Stomach smooth muscle (tissue), 2 donors: ENCODE data around the gene TLE1.
A peak's percentile ranks its signal among the peaks of the same experiment; 100 is the strongest.

Experiments used
- H3K27ac ChIP-seq: one replicate; pipeline ENCODE4 v1.7.0; 2013; ENCODE audit warnings: mild to moderate bottlenecking, low read length, inconsistent platforms
- H3K27me3 ChIP-seq, 2 donors: one replicate each; pipeline ENCODE4 v1.7.0; 2013; ENCODE audit warnings: low read length in 2 of 2; ENCODE audit not compliant: insufficient read depth in 2 of 2, control insufficient read depth in 1 of 2
- H3K36me3 ChIP-seq, 2 donors: one replicate each; pipeline ENCODE4 v1.7.0; 2013; ENCODE audit warnings: low read length in 2 of 2; ENCODE audit not compliant: control insufficient read depth in 2 of 2, insufficient read depth in 2 of 2
- H3K4me1 ChIP-seq: one replicate; pipeline ENCODE4 v1.7.0; 2013; ENCODE audit warnings: low read length; ENCODE audit not compliant: control insufficient read depth, insufficient read depth
- H3K4me3 ChIP-seq, 2 donors: one replicate each; pipeline ENCODE4 v1.7.0; 2013; ENCODE audit warnings: low read length in 2 of 2
- H3K9ac ChIP-seq, 2 donors: one replicate each; pipeline ENCODE4 v1.7.0; 2013; ENCODE audit warnings: low read length in 2 of 2, mild to moderate bottlenecking in 1 of 2
- H3K9me3 ChIP-seq, 2 donors: one replicate each; pipeline ENCODE4 v1.7.0; 2013; ENCODE audit warnings: low read length in 2 of 2; ENCODE audit not compliant: control insufficient read depth in 2 of 2
- donor health status: healthy.
- donor health status: Pancreatic carcinoma.

Gene TLE1

GRCh38 chr9:81591791-81592190, 97.6 kb downstream of the TLE1 start:
- Histone ChIP-seq H3K36me3 (peaks cover 14 to 42% of the 10 kb centered on the region in 2 donors), H3K4me1 (peaks cover 35% of the 10 kb centered on the region), H3K4me3 (no peak overlapping the region), H3K27me3 (no peaks in the 10 kb centered on the region), H3K9ac (no peak overlapping the region), H3K9me3 (no peaks in the 10 kb centered on the region), H3K27ac (no peak overlapping the region)

GRCh38 chr9:81590688-81591087, 98.7 kb downstream of the TLE1 start:
- H3K9me3 ChIP-seq, result no peaks in the 10 kb centered on the region
- H3K27me3 ChIP-seq, result no peaks in the 10 kb centered on the region
- no peak overlapping the region for H3K27ac ChIP-seq
- no peak overlapping the region for H3K4me3 ChIP-seq
- no peak overlapping the region for H3K9ac ChIP-seq
- peaks cover 35% of the 10 kb centered on the region for H3K4me1 ChIP-seq
- H3K36me3 ChIP-seq, result peaks cover 14 to 40% of the 10 kb centered on the region in 2 donors

GRCh38 chr9:81589819-81590218, 99.5 kb downstream of the TLE1 start:
- H3K27ac ChIP-seq, result peak overlapping the region; percentile 84
- H3K9me3 ChIP-seq, result no peaks in the 10 kb centered on the region
- no peak overlapping the region for H3K4me3 ChIP-seq
- peaks cover 37% of the 10 kb centered on the region for H3K4me1 ChIP-seq
- H3K9ac ChIP-seq, result no peak overlapping the region
- peaks cover 19 to 47% of the 10 kb centered on the region in 2 donors for H3K36me3 ChIP-seq
- H3K27me3 ChIP-seq, result no peaks in the 10 kb centered on the region

- Histone ChIP-seq H3K36me3 (peaks cover 21 to 52% of the 10 kb centered on the region in 2 donors), H3K4me3 (no peak overlapping the region), H3K9ac (no peak overlapping the region), H3K9me3 (no peaks in the 10 kb centered on the region), H3K27me3 (no peaks in the 10 kb centered on the region), H3K4me1 (peaks cover 37% of the 10 kb centered on the region), H3K27ac (peak overlapping the region; percentile 84)
Measured at GRCh38 chr9:81589392-81589791, 100.0 kb downstream of the TLE1 start.

- Histone ChIP-seq H3K27me3 (no peaks in the 10 kb centered on the region), H3K27ac (peak overlapping the region; percentile 84), H3K4me3 (peak overlapping the region; percentile 5 to 44), H3K36me3 (peaks cover 29 to 56% of the 10 kb centered on the region in 2 donors), H3K9me3 (no peaks in the 10 kb centered on the region), H3K9ac (peak overlapping the region; percentile 10 to 62), H3K4me1 (peaks cover 35% of the 10 kb centered on the region)
Measured at GRCh38 chr9:81588148-81588871, 101.0 kb downstream of the TLE1 start.

GRCh38 chr9:81586786-81587185, 102.6 kb downstream of the TLE1 start:
- no peaks in the 10 kb centered on the region for H3K9me3 ChIP-seq
- H3K36me3 ChIP-seq, result peaks cover 24 to 52% of the 10 kb centered on the region in 2 donors
- no peak overlapping the region for H3K27ac ChIP-seq

GRCh38 chr9:81585191-81585763, 104.1 kb downstream of the TLE1 start:
- H3K27ac ChIP-seq, result no peak overlapping the region
- H3K9me3 ChIP-seq, result no peaks in the 10 kb centered on the region
- no peak overlapping the region for H3K4me3 ChIP-seq
- no peaks in the 10 kb centered on the region for H3K27me3 ChIP-seq
- peaks cover 26 to 45% of the 10 kb centered on the region in 2 donors for H3K36me3 ChIP-seq
- no peak overlapping the region for H3K9ac ChIP-seq
- peaks cover 27% of the 10 kb centered on the region for H3K4me1 ChIP-seq

More at GRCh38 chr9:81586786-81587185, 102.6 kb downstream of the TLE1 start:
- no peak overlapping the region for H3K4me3 ChIP-seq
- no peaks in the 10 kb centered on the region for H3K27me3 ChIP-seq
- no peak overlapping the region for H3K9ac ChIP-seq
- H3K4me1 ChIP-seq, result peaks cover 33% of the 10 kb centered on the region

GRCh38 chr9:81584099-81584498, 105.2 kb downstream of the TLE1 start:
- Histone ChIP-seq H3K27ac (no peak overlapping the region), H3K9ac (no peak overlapping the region), H3K4me1 (peaks cover 20% of the 10 kb centered on the region), H3K9me3 (no peaks in the 10 kb centered on the region), H3K4me3 (no peak overlapping the region), H3K27me3 (no peaks in the 10 kb centered on the region), H3K36me3 (peaks cover 19 to 34% of the 10 kb centered on the region in 2 donors)

GRCh38 chr9:81581986-81582385, 107.4 kb downstream of the TLE1 start:
- no peak overlapping the region for H3K27ac ChIP-seq
- H3K4me1 ChIP-seq, result peaks cover 4% of the 10 kb centered on the region
- no peaks in the 10 kb centered on the region for H3K27me3 ChIP-seq
- H3K9ac ChIP-seq, result no peak overlapping the region
- peaks cover 17 to 25% of the 10 kb centered on the region in 2 donors for H3K36me3 ChIP-seq
- H3K9me3 ChIP-seq, result no peaks in the 10 kb centered on the region
- H3K4me3 ChIP-seq, result no peak overlapping the region

GRCh38 chr9:81579381-81579780, 110.0 kb downstream of the TLE1 start:
- no peaks in the 10 kb centered on the region for H3K27me3 ChIP-seq
- peaks cover 10 to 11% of the 10 kb centered on the region in 2 donors for H3K36me3 ChIP-seq
- no peak overlapping the region for H3K9ac ChIP-seq
- no peak overlapping the region for H3K4me3 ChIP-seq
- H3K4me1 ChIP-seq, result peaks cover 2% of the 10 kb centered on the region
- H3K9me3 ChIP-seq, result no peaks in the 10 kb centered on the region
- no peak overlapping the region for H3K27ac ChIP-seq

- Histone ChIP-seq H3K27me3 (no peaks in the 10 kb centered on the region), H3K9ac (no peak overlapping the region), H3K4me1 (peaks cover 2% of the 10 kb centered on the region), H3K9me3 (no peaks in the 10 kb centered on the region), H3K27ac (no peak overlapping the region), H3K36me3 (peaks cover 3 to 7% of the 10 kb centered on the region in 2 donors), H3K4me3 (no peak overlapping the region)
Measured at GRCh38 chr9:81578606-81579005, 110.7 kb downstream of the TLE1 start.
